Effector memory CD8-positive, alpha-beta T cell (primary cell): ENCODE data around the gene INSRR.

Experiments
- ATAC-seq: fragments of 150-1000 bp; cut with Tn5 transposase; replicated peaks from 2 replicates; pipeline ENCODE4 v1.10.0; 2021; ENCODE audit warnings: mild to moderate bottlenecking, moderate library complexity
- DNase-seq, 3 experiments: peaks; one replicate each; pipeline ENCODE4 v3.0.0; 2021
- H3K27ac Mint-ChIP-seq, 2 donors: one replicate each; pipeline ENCODE4 v1.8.0; 2022; ENCODE audit warnings: mild to moderate bottlenecking in 2 of 2, mixed read lengths in 2 of 2, moderate library complexity in 2 of 2
- H3K27me3 Mint-ChIP-seq, 2 donors: one replicate each; pipeline ENCODE4 v1.8.0; 2022; ENCODE audit warnings: mixed read lengths in 2 of 2
- H3K36me3 Mint-ChIP-seq: one replicate; pipeline ENCODE4 v1.8.0; 2022; ENCODE audit warnings: mild to moderate bottlenecking, moderate library complexity, mixed read lengths; ENCODE audit not compliant: insufficient read depth
- H3K4me1 Mint-ChIP-seq, 2 donors: one replicate each; pipeline ENCODE4 v1.8.0; 2022; ENCODE audit warnings: low read depth in 2 of 2, mixed read lengths in 2 of 2
- H3K4me3 Mint-ChIP-seq, 2 donors: one replicate each; pipeline ENCODE4 v1.8.0; 2022; ENCODE audit warnings: mild to moderate bottlenecking in 2 of 2, mixed read lengths in 2 of 2, moderate library complexity in 2 of 2
- H3K9me3 Mint-ChIP-seq, 2 donors: one replicate each; pipeline ENCODE4 v1.8.0; 2022; ENCODE audit warnings: mixed read lengths in 2 of 2

Gene INSRR

DNA sequence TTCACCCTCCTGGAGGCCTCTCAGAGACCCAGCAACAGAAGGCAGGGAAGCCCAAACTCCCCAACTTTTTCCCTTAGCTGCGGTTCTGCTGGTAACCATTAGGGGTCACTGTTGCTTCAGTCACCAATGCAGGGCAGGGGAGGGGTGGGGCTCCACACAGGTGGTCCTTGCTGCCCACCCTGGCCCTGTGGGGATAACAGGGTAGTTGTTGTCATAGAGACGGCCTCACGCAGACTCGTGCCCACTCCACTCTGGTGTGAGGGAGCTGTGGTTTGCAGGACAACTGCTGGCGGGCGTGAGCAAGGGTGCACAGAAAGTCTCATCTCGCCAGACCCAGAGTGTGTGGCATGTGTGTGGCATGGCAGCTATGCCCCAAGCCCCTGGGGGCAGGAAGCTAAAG is 19.9 kb downstream of the INSRR start:
- Mint-ChIP-seq H3K27me3 (peaks cover 42 to 86% of the 10 kb centered on the region in 2 donors), H3K36me3 (peaks cover 3% of the 10 kb centered on the region), H3K9me3 (no peaks in the 10 kb centered on the region), H3K4me1 (peaks cover 16 to 26% of the 10 kb centered on the region in 2 donors), H3K4me3 (no peak overlapping the region), H3K27ac (peak overlapping the region in 1 of 2 donors; percentile 56)
- ATAC-seq (peak; percentile 62), DNase-seq (peak; percentile 47 to 61 (median 49))

GRCh38 chr1:156836892-156837291 is 22.0 kb downstream of the INSRR start:
- Mint-ChIP-seq H3K9me3 (no peaks in the 10 kb centered on the region), H3K27me3 (peaks cover 26 to 78% of the 10 kb centered on the region in 2 donors), H3K36me3 (peaks cover 3% of the 10 kb centered on the region), H3K4me3 (no peak overlapping the region), H3K4me1 (peaks cover 15 to 32% of the 10 kb centered on the region in 2 donors), H3K27ac (peak overlapping the region in 1 of 2 donors; percentile 15)
- DNase-seq (no peak), ATAC-seq (no peak)

GRCh38 chr1:156836041-156836654 is 22.8 kb downstream of the INSRR start:
- peak in 1 of 3 experiments; percentile 31 for DNase-seq
- ATAC-seq = peak; percentile 80
- Mint-ChIP-seq H3K4me1 (peaks cover 15 to 32% of the 10 kb centered on the region in 2 donors), H3K27me3 (peaks cover 28 to 78% of the 10 kb centered on the region in 2 donors), H3K9me3 (no peaks in the 10 kb centered on the region), H3K27ac (peak overlapping the region; percentile 88), H3K4me3 (peak overlapping the region; percentile 4 to 28), H3K36me3 (peaks cover 3% of the 10 kb centered on the region)

- H3K4me1 Mint-ChIP-seq = peaks cover 15 to 32% of the 10 kb centered on the region in 2 donors
- H3K27ac Mint-ChIP-seq = peak overlapping the region in 1 of 2 donors; percentile 57
- no peak for ATAC-seq
- H3K36me3 Mint-ChIP-seq = peaks cover under 1% of the 10 kb centered on the region
- peaks cover 18 to 72% of the 10 kb centered on the region in 2 donors for H3K27me3 Mint-ChIP-seq
- DNase-seq = no peak
- no peak overlapping the region for H3K4me3 Mint-ChIP-seq
- no peaks in the 10 kb centered on the region for H3K9me3 Mint-ChIP-seq
These were observed 24.6 kb downstream of the INSRR start for GRCh38 chr1:156834322-156834721.

GRCh38 chr1:156833603-156834002 is 25.3 kb downstream of the INSRR start:
- ATAC-seq (peak; percentile 57), DNase-seq (no peak)
- Mint-ChIP-seq H3K4me1 (peaks cover 9 to 27% of the 10 kb centered on the region in 2 donors), H3K27me3 (peaks cover 18 to 72% of the 10 kb centered on the region in 2 donors), H3K9me3 (no peaks in the 10 kb centered on the region), H3K27ac (peak overlapping the region in 1 of 2 donors; percentile 57), H3K36me3 (no peaks in the 10 kb centered on the region), H3K4me3 (no peak overlapping the region)

DNA sequence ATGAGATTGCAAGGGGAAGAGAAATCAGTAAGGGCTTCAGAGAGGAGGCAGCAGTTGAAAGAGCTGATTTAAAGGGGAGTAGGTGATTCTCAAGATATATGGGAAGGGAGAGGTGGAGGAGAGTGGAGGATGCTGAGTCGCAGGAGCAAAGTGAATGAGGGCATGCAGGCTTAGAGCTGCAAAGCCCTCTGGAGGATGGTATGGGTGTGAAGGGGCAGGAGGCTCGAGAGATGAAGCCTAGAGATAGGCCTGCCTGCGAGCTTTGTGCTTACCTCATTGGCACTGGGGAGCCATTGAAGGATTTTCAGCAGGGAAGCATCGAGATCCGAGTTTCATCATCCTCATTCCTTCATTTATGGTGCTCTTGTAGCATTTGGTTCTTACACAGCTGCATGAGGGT is 26.5 kb downstream of the INSRR start:
- DNase-seq (no peak), ATAC-seq (no peak)
- Mint-ChIP-seq H3K4me1 (peaks cover 9 to 26% of the 10 kb centered on the region in 2 donors), H3K27me3 (peaks cover 17 to 73% of the 10 kb centered on the region in 2 donors), H3K9me3 (no peaks in the 10 kb centered on the region), H3K27ac (no peak overlapping the region), H3K36me3 (no peaks in the 10 kb centered on the region), H3K4me3 (no peak overlapping the region)

DNA sequence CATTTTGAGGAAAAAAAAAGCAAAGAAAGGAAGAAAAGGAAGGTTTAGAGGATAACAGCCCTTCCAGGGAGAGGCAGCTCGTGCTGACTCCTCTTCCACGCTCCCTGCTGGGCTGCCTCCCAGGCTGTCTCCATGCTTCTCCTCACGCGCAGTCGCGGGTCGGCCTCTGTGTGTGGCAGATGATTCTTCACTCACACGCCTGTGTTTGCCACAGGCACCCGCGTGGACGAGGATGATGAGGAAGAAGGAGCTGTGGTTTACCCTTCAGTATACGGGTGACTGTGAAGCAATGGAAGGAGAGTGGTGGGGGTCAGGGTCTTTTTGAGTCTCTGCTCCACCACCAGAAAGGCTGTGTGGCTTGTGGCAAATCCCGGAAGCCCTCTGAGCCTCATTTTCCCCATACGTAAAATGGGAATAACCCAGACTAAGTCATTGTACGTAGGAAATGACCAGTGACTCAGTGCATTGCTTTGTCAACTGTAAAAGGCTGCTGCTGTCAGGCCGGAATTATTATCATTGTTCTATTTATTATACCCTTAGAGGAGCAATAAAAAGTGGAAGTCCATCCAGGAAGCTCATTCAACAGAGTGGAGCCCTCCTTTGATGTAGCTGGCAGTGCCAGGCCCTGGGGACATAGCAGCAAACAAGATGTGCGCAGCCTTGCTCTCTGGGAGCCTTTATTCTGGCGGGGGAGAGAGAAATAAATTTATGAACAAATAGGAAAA is 30.4 kb downstream of the INSRR start:
- Mint-ChIP-seq H3K27ac (peak overlapping the region in 1 of 2 donors; percentile 44), H3K9me3 (no peaks in the 10 kb centered on the region), H3K27me3 (peaks cover 12 to 39% of the 10 kb centered on the region in 2 donors), H3K4me3 (no peak overlapping the region), H3K36me3 (peaks cover 7% of the 10 kb centered on the region), H3K4me1 (peaks cover 0 to 5% of the 10 kb centered on the region in 2 donors)
- DNase-seq (no peak), ATAC-seq (no peak)

DNA sequence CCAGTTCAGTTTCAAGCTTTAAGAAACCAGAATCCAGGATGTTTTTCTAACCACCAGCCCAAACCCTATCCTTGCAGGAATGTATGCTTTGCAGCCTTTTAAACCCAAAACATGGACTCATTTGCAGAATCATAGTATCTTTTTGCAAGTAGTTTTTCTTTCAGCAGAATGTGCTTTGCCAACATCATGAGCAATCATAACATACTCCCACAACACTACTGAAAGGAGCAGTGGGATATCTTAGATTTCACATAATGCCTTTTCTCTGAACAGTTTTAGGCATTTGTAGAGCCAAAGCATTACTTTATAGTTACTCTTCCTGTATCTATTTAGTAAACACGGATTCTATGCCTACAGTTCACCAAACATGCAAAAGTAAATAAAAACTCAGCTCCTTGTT is 32.3 kb downstream of the INSRR start:
- Mint-ChIP-seq H3K4me3 (no peak overlapping the region), H3K27ac (no peak overlapping the region), H3K9me3 (no peaks in the 10 kb centered on the region), H3K4me1 (peaks cover 0 to 6% of the 10 kb centered on the region in 2 donors), H3K36me3 (peaks cover 7% of the 10 kb centered on the region), H3K27me3 (peaks cover 12 to 28% of the 10 kb centered on the region in 2 donors)
- DNase-seq (no peak), ATAC-seq (no peak)

- Mint-ChIP-seq H3K36me3 (peaks cover 7% of the 10 kb centered on the region), H3K4me3 (no peak overlapping the region), H3K4me1 (peaks cover 1 to 6% of the 10 kb centered on the region in 2 donors), H3K9me3 (no peaks in the 10 kb centered on the region), H3K27me3 (no peaks in the 10 kb centered on the region), H3K27ac (peak overlapping the region in 1 of 2 donors; percentile 8)
- DNase-seq = no peak
- no peak for ATAC-seq
These were observed 35.6 kb downstream of the INSRR start for GRCh38 chr1:156823210-156823790.

DNA sequence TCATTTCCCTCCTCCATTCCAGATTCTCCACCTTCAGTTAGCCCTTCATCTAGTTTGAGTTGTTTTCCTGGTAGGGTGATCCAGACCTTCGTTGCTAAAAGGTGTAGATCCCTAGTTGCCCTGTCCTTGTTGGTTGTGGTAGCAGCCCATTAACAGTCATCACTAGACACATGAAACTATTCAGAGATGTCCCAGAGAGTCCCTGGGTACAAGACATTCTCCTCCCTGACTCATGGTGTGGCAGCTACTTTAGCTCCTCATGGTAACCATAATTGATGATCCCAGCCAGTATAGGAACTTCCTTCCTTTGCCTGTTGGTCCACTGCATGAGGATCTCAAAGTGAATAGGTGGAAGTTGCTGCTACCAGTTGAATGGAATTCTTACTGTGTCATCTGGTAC is 36.2 kb downstream of the INSRR start:
- DNase-seq = no peak
- Mint-ChIP-seq H3K4me3 (no peak overlapping the region), H3K36me3 (peaks cover 8% of the 10 kb centered on the region), H3K4me1 (peaks cover 1 to 6% of the 10 kb centered on the region in 2 donors), H3K9me3 (no peaks in the 10 kb centered on the region), H3K27me3 (no peaks in the 10 kb centered on the region), H3K27ac (peak overlapping the region in 1 of 2 donors; percentile 8)
- no peak for ATAC-seq

GRCh38 chr1:156821801-156822200 is 37.1 kb downstream of the INSRR start:
- DNase-seq (no peak), ATAC-seq (peak; percentile 53)
- Mint-ChIP-seq H3K9me3 (no peaks in the 10 kb centered on the region), H3K27me3 (no peaks in the 10 kb centered on the region), H3K36me3 (peaks cover 17% of the 10 kb centered on the region), H3K4me1 (peaks cover 5 to 10% of the 10 kb centered on the region in 2 donors), H3K27ac (peak overlapping the region in 1 of 2 donors; percentile 31), H3K4me3 (no peak overlapping the region)

DNA sequence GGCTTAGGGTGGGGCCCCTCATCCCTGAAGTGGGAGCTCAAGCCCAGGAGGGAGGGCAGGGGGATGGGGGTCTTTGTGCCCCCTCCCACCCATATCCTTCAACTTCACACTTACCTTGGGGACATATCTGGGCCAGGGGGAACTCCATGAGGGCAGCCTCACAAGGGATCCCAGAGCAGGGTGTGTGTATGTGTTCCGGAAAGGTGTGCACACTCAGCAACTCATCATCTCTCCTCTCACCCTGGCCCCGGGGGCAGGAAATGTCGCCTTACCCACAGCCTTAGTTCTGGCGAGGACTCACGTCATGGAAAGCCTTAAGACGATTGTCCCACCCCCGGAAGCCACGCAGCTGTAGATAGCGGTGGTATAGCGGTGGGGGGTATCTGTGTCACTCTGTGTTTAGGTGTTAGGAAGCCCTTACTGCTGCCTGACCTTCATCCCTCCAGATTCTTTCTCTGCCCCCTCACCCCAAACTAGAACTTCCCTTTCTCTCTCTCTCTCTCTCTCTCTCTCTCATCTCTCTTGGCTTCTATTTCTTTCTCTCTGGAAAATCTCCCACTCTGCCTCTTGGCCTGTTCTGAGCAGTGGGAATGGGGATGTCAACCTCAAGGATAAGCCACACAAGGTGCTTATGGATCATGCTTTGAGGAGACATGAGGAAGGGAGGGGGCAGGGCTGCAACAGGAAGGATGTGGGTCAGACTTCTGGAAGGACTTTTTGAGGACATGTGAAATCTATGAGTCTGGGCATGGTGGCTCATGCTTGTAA is 42.2 kb downstream of the INSRR start, which contains the start of gene SH2D2A:
TSS of gene SH2D2A (minus strand) at position 288 of the 768 bp plus-strand sequence. CDS start at position 148, 140 bp downstream.
- Mint-ChIP-seq H3K4me3 (peak within 1 kb of the TSS; percentile 92 to 96), H3K27ac (peak within 1 kb of the TSS; percentile 98 to 99), H3K36me3 (peaks cover 60% of the 10 kb centered on the region), H3K27me3 (no peaks in the 10 kb centered on the region), H3K9me3 (no peaks in the 10 kb centered on the region), H3K4me1 (peaks cover 48 to 53% of the 10 kb centered on the region in 2 donors)
- peak; percentile 93 to 95 (median 94) for DNase-seq
- ATAC-seq = peak; percentile 81

DNA sequence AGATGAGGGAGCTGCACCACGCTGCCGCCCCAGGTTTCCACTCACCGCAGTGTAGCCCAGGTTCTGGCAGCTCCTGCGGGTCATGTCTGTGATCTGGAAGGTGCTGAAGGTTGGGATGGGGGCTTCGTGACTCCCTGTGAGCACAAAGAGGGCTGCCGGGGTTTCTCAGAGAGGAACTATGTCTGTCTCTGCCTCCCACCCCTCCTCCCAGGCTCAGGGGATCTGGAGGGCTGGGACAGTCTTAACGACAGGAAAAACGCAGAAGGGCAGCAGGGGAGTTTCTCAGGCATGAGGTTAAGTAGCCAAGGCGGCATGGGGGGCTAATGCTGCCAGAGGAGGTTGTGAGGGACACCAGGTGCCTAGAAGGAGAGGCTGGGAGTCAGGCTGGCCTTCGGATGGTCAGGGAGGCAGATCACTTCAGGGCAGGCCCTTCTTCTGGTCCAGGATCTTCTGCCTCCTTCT is 42.9 kb downstream of the INSRR start:
- Mint-ChIP-seq H3K4me1 (peaks cover 55 to 60% of the 10 kb centered on the region in 2 donors), H3K4me3 (peak overlapping the region; percentile 92 to 96), H3K9me3 (no peaks in the 10 kb centered on the region), H3K27me3 (no peaks in the 10 kb centered on the region), H3K36me3 (peaks cover 68% of the 10 kb centered on the region), H3K27ac (peak overlapping the region; percentile 98 to 99)
- DNase-seq (no peak), ATAC-seq (no peak)
